Right lung (tissue), 5 donors: Measurements from ENCODE around the gene KCND3. TPM values are rescaled to one million over a fixed set of nuclear protein-coding genes. Genes with fewer than 3 reads are reported as not detected.
A peak's percentile ranks its signal among the peaks of the same experiment; 100 is the strongest.

ENCODE experiments used
- DNase-seq, 2 donors: peaks; one replicate each; pipeline ENCODE4 v3.0.0-alpha.2; 2013
- polyA plus RNA-seq, 5 donors: library from polyadenylated mRNA; unstranded; fragments of 120-200 nt; gene quantifications; one replicate each; pipeline versions ENCODE4 v1.2.1 to v1.2.3, GENCODE V29; 2013; ENCODE audit warnings: inconsistent platforms in 1 of 5, low replicate concordance in 1 of 5; ENCODE audit not compliant: insufficient read length in 5 of 5, insufficient read depth in 1 of 5

Gene KCND3
- polyA plus RNA-seq, 5 donors: 0.40 to 0.85 (median 0.49) TPM

DNA sequence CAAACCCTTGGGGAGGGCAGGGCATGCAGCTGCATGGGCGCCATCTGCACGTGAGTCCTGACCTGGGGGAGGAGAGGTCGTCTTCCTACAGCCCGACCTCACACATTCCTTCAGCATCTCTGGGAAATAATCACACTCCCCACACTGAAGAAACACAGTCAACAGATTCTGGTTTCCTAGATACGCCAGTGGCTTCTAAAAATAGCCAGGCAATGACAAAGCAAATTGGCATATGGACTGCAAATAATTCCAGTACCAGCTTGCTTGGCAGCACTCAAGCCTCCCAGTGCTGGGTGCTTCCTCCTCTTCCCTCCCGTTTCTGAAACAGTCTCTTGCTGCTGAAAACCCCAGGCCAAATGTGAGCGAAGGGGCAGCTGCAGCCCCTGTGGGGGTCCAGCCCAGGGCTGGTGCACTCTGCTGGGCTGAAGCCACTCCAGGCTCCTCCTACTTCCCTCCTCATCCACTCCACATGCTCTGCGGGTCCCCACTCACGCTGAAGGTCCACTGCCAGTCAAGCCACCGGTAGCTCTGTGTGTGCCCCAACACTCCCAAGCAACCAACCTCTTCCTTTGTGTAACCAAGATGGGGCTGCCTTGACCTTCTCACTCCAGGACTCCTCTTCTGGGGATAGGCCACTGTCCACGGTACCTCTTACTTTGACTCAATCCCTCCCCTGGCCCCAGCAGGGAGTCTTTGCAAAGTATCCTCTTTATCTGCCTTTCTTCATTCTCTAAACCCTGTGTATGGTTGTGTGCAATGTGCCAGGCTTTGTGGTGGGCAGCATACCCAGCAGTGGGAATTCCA, 69.0 kb downstream of the KCND3 start:
- peak; percentile 1 to 6 for DNase-seq

DNA sequence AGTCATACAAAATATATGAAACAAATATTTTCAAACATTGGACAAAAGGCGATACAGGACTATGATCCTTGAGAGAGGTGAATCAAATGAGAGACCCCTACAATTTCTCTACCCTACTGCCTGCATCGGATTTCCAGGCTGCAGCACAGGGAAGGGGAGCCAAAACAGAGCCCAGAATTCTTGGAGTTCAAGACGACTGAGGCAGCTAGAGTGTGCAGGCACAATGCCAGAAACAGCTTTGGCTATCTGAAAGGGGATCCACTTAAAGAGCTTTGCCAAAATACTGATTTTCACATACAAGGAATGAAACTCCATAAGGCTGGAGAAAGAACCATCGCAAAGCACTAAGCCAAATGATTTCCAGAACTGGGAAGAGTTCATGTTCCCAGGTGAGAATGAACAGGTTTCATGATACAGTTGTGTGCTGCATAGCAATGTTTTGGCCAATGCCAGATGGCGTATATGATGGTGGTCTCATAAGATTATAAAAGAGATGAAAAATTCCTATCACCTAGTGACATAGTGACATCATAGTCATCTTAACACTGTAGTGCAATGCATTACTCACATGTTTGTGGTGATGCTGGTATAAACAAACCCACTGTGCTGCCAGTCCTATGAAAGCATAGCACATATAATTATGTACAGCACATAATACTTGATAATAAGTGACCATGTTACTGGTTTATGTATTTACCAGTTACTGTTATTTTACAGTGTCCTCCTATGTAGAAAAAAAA, 77.5 kb downstream of the KCND3 start:
- no peak for DNase-seq

DNA sequence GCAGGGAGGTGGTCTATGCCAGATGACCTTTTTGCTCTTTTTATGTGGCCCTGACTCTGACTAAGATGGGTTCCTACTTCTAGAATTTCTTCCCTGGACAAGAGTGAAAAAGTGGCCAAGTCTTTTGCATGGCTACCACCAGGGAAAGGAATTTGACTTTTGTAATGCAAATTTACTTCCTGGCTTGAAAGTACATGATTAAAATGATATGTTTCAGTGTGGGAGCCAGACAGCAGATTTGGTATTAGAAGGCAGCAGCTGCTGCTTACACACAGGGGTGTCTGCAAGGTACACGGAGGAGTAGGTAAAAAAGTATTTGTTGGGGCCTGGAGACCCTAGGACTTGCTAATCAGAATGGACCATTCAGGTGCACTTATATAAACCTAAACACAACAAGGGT, 78.4 kb downstream of the KCND3 start:
- no peak for DNase-seq

DNA sequence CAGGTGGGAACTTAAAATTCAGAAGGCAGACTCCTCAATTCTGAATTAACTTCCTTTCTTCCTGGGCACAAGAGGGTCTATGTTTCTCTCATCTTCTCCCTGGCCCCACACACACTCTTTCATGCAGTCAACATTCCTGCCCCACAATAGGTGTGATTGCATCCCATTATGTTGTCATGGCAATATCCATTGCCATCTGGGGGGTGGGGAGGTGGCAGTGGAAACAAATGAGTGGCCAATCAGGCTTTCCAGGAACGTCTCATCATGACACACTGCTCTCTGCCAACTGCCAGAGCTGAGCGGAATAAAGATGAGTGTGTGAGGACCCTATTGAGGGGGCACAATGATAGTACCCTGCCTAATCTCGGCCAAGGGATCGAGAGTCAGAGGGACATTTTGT, 80.4 kb downstream of the KCND3 start:
- no peak for DNase-seq

DNA sequence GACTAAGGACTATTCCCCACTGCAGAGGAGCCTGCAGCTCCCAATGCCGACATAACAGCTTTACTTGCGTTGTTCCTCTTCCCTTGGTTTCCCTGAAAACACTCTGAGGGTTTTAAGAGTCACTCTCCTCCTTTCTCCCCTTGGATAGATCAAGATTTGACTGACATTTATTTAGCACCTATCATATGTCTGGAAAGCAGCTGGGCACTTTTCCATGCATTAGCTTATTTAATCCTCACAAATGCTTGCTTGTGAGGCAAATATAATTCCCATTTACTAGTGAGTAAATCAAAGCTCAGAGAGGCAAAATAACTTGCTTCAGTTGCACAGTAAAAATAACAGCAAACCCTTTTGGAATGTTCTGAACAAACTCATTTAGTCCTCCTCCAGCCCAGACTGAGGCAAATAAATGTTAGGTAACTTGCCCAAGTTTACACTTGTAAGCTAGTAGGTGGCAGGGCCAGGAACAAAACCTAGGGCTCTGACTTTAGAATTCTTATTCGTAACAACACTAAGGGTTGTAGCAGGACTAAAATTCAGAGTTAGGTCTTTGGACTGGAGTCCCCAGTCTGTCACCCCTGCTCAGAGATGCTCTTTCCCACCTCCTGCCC, 81.4 kb downstream of the KCND3 start:
- no peak for DNase-seq

DNA sequence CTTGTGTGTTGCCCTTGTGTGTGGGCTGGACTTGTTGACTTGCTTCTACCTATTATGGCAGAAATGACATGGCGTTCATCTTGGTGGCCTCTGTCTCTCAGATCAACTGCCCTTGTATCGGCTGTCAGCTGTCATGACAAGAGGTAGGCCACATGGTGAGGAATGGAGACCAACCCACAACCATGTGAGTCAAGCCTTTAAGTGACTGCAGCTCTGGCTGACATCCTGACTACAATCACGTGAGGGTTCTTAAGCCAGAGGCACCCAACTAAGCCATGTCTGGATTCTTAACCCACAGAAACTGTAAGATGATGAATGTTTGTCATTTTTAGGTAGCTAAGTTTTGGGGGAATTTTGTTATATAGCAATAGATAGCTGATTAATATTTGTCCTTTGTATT, 82.1 kb downstream of the KCND3 start:
- no peak for DNase-seq

DNA sequence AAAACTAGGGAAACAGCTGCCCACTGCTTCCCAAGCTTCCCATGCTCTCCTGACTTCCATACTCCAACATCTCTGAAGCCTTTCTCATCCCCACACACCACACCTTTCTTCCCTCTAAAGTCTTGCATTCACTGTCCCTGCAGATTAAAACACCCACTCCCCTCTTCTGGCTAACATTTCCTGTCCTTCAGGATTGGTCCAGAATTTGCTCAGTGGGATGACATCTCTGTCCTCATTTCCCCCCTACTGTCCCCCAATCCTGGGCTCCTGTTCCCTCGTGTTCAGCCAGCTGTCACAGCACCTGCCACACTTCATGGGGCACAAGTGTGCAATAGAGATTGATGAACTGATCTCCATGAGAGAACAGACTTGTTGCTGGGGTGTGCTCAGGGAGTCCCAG, 82.7 kb downstream of the KCND3 start:
- no peak for DNase-seq

DNA sequence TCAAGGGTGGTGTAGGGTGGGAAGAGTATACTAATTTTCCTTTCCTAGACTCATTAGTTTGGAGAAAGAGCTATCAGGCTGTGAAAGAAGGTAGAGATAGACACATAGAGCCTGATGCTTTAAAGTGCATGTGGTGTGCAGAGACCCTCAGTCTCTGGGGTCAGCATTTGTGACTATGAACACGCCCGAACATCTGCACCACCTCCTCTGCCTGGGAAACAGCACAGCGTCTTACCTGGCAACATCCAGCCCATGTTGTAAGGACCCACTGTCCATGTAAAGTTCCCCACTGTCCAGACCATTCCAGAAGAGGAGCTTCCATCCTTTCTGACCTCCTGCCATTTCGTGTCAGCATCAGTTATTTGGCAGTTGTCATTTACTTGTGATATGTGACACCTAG, 83.4 kb downstream of the KCND3 start:
- DNase-seq: no peak

DNA sequence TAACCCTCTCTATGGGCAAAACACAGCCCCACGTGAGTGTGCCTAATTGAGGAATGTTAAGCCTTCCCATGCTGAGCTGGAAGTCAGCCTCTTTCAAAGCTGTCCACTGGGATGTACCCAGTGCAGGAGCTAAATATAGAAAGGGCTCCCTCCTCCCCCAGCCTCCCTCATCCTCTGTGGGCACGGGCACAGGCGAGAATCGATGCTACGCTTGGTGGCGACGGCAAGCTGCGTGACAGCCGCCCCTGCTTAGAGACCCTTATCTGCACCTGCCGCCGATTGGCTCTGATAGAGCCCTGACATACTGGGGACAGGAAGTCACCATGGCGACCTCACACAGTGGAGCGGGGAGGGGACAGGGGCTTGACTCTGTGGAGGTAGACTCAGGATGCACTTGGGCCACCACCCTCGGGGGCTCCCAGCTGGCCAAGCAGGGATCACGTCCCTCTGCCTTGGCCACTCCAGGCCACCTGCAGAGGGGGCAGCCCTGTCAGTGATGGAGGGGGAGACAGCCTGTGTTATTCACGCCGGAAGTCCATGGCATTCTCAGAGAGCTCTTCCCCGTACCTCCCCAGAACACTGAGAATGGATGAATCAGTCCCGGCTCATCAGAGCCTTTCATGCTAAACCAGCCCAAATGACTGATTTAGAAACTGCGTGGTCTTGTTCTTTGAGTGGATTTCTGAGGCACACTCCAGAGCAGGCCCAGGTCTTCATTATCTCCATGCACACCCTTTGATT, 84.8 kb downstream of the KCND3 start:
- no peak for DNase-seq

DNA sequence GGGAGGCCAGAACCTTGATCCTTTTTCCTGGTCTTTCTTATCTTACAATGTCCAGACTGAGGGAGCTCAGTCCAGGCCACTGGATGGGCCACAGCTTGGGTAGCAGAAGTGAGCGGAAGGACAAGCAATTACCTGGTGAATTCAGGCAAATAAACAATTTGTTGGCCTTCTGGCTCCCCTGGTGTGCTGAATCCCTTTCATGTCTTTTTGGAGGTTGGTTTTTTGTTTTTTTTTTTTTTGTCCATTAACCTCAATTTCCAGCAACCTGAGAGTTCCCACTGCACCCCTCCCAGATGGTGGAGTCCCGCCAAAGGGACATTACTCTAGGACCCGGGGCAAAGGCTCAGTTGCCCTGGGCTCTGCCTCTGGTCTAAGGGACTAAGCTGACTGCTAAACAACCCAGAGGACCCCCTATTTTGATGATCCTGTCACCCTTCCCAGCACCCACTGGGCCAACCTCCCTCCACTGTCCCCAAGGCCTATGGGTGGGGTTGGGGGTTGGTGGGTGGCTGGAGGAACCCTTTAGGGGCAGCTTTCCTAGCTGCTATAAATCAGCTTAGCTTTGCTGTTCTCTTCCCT, 85.5 kb downstream of the KCND3 start:
- no peak for DNase-seq

DNA sequence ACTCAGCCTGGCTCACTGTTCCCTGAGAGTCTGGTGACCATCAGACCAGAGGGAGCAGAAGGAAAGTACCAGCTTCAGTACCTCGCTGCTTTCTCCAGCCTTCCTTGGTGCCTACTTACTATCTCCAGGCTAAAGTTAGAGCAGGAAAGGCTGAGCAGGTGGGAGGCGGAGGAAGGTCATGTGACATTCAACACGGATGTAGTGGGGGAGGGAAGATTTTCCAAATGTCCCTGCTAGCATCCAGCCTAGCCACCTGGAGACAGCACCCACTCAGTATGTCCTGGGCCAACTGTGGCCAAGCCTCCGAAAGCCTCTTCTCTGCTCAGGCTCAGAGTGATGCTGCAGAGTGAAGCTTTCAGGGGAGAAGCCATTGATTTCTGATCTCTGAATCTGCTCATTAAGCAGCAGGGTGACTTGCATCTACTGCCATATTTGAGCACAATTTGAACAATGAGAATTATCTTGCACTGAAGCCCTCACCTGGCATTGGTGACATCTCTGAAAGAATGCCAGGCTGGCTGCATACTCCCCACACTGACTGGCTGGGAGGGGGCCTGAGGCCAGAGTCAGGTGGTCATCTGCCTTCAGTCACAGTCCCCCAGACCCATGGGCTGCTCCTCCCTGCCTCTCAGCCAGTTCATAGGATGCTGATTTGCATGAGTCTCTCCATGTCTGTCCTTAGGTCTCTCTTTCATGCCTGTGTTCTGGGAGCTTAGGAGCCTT, 86.2 kb downstream of the KCND3 start:
- DNase-seq: no peak

DNA sequence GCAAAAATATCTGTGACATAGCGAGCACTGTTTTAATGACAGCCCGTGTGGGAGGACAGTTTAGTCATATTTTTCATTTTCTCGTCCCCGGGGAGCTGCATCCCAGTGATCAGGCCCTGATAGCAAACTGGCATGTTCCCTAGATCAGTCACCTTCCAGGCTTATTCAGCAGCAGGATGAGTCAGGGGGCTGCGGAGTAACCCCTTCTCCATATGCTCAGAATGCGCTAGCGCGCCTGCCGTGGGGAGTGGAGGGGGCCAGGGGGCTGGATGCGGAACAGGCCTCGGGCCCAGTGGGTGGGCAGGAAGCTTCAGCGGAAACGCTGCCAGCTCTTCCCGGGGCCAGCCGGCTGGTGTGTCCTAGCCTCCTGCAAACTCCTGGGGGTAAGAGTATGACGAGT, 94.0 kb downstream of the KCND3 start:
- DNase-seq: no peak

DNA sequence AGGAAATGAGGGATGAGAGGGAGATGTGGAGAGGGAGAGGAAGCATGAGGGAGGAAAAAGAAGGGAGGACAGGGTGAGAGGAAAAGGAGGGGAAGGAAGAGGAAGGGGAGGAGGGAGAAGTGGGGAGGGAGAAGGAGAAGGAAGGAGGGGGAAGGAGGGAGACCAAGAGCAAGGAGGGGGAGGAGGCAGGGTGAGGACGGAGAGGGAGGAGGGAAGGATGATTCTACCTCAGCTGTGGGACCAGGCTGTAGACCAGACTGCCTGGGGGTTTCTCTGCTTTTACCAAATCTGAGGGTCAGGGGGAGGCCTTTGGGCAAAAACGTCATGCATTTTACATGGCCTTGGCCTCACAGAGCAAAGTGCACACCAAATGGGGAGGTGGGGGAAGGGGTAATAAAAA, 94.5 kb downstream of the KCND3 start:
- no peak for DNase-seq

DNA sequence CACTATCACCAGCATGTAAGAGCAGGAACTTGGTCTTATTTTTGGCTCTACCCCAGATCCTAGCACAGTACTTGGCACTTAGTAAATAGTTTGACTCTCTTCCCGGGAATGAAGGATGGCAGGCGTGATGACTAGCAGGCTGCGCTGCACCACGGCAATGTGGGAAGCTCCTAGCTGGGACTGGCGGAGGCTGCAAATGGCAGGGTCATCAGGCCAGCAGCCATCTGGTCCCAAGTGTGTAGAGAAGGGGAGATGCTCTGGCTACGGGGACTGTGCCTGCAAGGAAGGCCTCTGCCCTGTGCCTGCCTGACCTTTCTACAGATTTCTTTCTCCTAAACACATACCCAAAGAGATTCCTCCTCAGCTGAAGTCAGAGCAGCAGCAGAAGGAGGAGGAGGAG, 95.0 kb downstream of the KCND3 start:
- DNase-seq: no peak

DNA sequence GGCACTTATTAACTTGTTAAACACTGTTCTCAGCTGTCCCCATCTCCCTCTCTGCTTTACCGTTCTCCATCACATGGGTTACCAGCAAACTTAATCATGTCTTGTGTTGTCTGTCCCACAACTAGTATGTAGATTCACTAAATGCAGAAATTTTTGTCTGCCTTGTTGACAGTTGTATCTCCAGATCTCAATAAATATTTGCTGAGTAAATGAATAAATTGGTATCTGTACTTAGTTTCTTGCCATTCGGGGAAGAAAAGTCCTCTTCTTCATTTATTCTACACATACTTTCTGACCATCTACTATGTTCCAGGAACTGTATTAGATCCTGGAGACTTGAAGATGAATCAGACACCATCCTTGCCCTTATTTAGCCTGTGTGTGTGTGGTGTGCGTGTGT, 97.9 kb downstream of the KCND3 start:
- DNase-seq: no peak

DNA sequence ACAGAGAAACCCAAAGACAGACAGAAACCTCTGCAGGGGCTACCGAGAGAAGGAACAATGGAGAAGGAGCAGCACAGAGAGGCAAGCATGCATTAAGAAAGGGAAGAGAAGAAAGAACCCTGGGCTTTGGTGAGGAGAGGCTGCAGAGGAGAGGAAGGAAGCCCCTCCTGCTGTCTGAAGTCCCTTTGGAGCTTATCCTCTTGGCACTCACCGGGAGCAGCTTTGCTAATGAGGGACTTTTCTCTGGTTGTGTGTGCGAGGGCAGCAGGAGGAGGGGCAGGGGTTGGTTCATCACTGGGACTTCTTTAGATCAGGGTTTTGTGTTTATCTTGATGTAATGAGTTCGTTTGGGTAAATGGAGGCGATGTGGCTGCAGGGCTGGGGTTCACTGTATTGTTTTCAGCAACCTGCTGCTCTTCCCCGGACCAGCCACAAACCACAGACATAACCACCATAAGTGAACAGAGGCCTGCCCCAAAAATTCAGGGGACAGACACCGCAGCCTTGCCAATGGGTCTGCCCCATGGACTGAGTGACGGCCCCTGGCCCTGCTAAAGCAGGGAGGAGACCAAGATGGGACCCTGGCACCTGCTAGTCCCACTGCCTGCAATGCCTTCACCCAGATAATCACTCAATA, 100.6 kb downstream of the KCND3 start:
- no peak for DNase-seq

DNA sequence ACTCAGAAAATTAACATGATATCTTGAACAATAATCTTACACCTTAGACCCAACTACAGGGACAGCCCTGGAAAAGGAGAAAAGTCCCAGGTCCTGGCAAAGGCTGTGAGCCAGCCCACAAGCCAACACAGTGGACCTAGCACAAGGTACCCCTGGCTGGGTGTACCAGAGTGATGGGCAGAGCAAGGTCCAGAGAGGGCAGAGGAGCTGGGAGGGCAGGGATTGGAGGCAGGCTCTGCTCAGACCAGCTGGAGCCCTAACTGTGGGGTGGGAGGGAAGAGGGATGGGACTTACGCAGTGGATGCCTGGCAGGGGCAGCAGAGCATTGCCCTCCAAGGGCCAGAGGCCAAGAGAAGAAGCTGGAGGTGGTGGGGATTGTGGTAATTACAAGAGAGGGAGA, 101.6 kb downstream of the KCND3 start:
- no peak for DNase-seq

DNA sequence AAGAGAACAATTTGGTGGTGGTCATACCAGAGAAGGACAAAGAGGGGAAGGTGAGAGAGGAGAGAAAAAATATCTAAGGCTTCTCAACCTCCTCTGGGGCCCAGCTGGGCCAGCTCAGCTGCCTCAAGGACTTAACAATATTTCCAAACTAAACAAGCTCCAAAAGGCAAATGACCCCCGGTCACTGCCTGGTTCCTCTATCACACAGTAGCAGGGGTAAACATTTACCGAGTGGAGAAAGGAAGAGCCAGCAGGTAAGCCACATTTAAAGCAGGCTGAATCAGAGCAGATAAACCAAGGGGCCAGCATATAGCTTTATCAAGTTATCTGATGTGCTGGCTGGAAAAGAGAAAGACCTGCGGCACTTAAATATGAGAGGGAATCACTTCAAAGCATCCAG, 102.1 kb downstream of the KCND3 start:
- DNase-seq: no peak

DNA sequence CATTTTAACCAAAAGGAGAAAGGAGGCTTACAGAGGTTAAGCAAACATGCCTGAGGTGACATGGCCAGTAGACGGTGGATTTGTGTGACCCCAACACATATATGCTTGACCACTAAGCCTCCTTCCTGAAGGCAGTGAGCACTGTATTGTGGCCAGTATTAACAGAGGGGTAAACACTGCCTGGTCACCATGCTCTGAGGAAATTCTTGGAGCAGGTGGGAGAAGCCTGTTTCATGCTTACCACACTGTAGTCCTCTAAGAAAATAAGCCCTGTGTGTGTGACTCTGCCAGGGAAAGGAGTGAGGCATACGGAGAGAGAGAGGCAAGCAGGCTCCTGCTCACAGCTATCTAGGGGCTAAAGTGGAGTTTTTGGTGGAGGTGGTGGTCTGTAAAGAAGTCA, 102.7 kb downstream of the KCND3 start:
- DNase-seq: no peak

DNA sequence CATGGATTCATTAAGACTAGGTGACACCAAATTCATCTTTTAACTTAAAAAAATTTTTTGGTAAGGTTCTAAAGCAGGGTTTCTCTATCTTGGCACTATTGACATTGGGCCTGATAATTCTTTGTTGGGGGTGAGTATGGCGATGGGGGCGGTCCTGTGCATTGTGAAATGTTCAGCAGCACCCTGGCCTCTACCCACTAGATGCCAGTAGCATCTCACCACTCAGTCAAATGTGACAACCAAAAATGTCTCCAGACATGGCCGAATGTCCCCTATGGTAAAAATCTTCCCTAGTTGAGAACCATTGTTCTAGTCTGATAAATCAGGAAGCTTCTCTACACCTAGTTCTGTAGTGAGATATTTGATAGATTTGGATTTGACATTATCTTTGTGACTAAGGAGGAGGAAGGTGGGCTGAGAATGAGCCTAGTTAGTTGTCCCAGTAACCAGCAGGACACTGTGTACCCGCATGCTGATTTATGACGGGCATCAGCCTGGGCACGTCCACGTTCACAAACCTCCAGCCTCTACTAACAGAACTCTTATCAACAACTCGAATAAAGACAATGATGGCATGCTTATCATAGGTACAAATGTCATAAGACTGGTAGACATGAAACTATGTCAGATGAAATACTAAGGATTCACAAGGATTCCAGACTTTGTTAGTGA, 104.6 kb downstream of the KCND3 start:
- no peak for DNase-seq
